ENCODE data around the gene ZNF668.

ZNF668 gene

GRCh38 chr16:31088459-31089183 is 14.6 kb upstream of the ZNF668 start, which contains the start of gene PRSS53:
Gene PRSS53, minus strand, starts transcription at chr16:31088943. Its CDS starts 134 bp downstream, at chr16:31088809.
- no peak for DNase-seq (ENCODE audit: low read depth)
- no peak within 1 kb of the TSS for H3K4me3 ChIP-seq (ENCODE audit: low read length)
- TF ChIP-seq CTCF (IDR thresholded peaks at IDR 0.05; ENCODE audit: insufficient read depth, low read depth, low read length, missing control alignments): no peak

DNA sequence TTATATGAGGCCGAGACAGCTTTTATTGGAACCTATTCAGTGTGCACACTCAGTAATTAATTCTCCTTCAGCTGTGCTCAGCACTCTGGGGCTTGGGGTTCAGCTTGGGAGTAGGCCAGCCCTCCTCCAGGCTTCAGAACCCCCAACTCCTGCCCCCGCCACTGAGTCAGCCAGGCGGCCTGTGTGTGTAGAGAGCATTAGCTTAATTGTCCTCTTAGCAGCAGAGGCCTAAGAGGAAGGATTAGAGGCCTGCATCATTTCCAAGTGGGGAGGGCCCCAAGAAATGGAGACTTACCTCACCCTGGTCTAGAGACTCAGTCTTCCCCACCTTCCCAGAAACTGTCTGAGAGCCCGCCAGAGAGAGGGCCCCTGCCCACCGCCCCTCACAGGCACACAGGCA is 13.9 kb upstream of the ZNF668 start:
- DNase-seq (ENCODE audit: low read depth): no peak
- H3K4me3 ChIP-seq (ENCODE audit: low read length): no peak overlapping the region
- no peak for TF ChIP-seq CTCF (IDR thresholded peaks at IDR 0.05; ENCODE audit: insufficient read depth, low read depth, low read length, missing control alignments)

DNA sequence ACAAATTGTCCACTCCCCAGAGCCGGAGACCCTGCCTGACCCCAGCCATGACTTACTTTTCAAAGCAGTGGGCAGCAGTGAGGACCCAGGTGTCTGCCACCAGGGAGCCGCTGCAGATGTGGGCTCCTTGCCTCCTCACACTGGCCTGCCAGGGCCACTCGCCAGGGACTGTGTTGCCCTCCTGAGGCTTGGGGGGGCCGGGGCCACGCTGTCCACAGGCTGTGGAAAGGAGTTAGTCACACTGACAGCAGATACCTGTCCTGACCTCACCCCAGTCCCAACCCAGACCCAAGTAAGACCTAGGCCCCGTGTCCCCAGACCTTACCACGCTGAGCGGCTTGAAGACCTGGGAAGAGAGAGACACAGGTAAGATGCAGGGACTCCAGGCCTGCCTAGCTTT is 13.4 kb upstream of the ZNF668 start:
- TF ChIP-seq CTCF (IDR thresholded peaks at IDR 0.05; ENCODE audit: insufficient read depth, low read depth, low read length, missing control alignments): no peak
- H3K4me3 ChIP-seq (ENCODE audit: low read length): no peak overlapping the region
- DNase-seq (ENCODE audit: low read depth): no peak

- H3K4me3 ChIP-seq (ENCODE audit: low read length): no peak overlapping the region
- no peak for DNase-seq (ENCODE audit: low read depth)
- TF ChIP-seq CTCF (IDR thresholded peaks at IDR 0.05; ENCODE audit: insufficient read depth, low read depth, low read length, missing control alignments): no peak
Observed at GRCh38 chr16:31086629-31086906, 12.5 kb upstream of the ZNF668 start.

DNA sequence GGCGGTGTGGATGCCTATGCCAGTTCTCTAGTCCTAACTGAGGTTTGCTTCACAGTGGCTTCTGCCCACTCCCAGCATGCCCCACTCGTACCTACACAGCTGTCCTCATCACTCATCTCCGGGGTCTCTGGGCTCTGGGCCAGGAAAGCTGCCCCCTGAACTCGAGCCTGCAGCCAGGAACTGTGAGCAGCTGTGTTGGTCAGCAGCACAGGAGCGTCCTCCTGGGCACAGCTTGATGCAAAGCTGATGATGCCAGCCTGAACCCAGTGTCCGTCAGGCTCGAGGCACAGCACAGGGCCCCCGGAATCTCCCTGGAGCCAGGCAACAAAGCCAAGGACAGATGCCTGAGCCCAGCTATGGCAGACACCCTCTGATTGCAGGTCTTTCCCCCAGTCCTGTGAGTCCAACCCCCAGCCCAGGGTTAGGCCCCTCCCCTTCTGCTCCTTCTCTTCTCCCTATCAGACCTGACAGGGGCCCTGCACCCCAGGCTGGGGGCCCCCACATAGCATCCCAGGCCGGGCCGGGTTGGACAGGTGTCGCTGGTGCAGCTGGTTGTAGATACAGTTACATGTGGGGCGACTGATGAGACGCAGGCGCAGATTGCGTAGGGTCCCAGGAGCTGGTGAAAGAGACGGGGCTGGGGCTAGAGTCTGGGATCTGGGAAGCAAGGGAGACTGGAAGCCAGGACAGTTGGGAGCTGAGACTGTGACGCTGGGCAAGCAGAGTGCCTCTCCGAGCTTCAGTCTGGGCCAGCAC is 12.0 kb upstream of the ZNF668 start:
- H3K4me3 ChIP-seq (ENCODE audit: low read length): no peak overlapping the region
- DNase-seq (ENCODE audit: low read depth): no peak
- no peak for TF ChIP-seq CTCF (IDR thresholded peaks at IDR 0.05; ENCODE audit: insufficient read depth, low read depth, low read length, missing control alignments)

- DNase-seq (ENCODE audit: low read depth): peak; percentile 58
- H3K4me3 ChIP-seq (ENCODE audit: low read length): no peak overlapping the region
- TF ChIP-seq CTCF (IDR thresholded peaks at IDR 0.05; ENCODE audit: insufficient read depth, low read depth, low read length, missing control alignments): no peak
Observed at GRCh38 chr16:31085411-31085810, 11.4 kb upstream of the ZNF668 start.
